Renal cortical epithelial cell (primary cell): ENCODE measurements around the gene CCNYL1. TPM values are rescaled to one million over a fixed set of nuclear protein-coding genes. Genes with fewer than 3 reads are reported as not detected.
A peak's percentile ranks its signal among the peaks of the same experiment; 100 is the strongest.
"Not testable (repeated sequence)": the region's sequence is repeated elsewhere in the genome, so short reads cannot be mapped to it uniquely, and the experiment has no call there.

Source experiments
- DNase-seq: peaks from one replicate; pipeline ENCODE4 v3.0.0-alpha.2; 2011; ENCODE audit warnings: low read depth
- total RNA-seq: library from RNA; depleted of rRNA; stranded (reverse); fragments of >200 nt; gene quantifications from 2 replicates; pipeline ENCODE4 v1.2.3, GENCODE V29; 2014

Gene CCNYL1
- 16.8 and 22.8 TPM in 2 replicates for total RNA-seq

GRCh38 chr2:207710814-207711740 lies at the start of gene CCNYL1:
Gene CCNYL1 (plus strand): TSS chr2:207711640. CDS start chr2:207711897, 257 bp downstream.
- DNase-seq, result peak; percentile 96

- peak; percentile 12 for DNase-seq
Measured at GRCh38 chr2:207662203-207662602, 49.2 kb upstream of the CCNYL1 start.

GRCh38 chr2:207663870-207664545 lies 47.4 kb upstream of the CCNYL1 start:
- DNase-seq, result no peak

GRCh38 chr2:207670887-207671286 lies 40.6 kb upstream of the CCNYL1 start:
- DNase-seq, result no peak

- no peak for DNase-seq
Measured at GRCh38 chr2:207673431-207673830, 38.0 kb upstream of the CCNYL1 start.

- DNase-seq, result no peak
Measured at GRCh38 chr2:207674266-207674774, 37.1 kb upstream of the CCNYL1 start.

- DNase-seq, result no peak
Measured at GRCh38 chr2:207674826-207675225, 36.6 kb upstream of the CCNYL1 start.

- DNase-seq, result peak; percentile 86
Measured at GRCh38 chr2:207676827-207677354, 34.5 kb upstream of the CCNYL1 start.

GRCh38 chr2:207681431-207681830 lies 30.0 kb upstream of the CCNYL1 start:
- no peak for DNase-seq

- DNase-seq, result no peak
Measured at GRCh38 chr2:207682557-207682956, 28.9 kb upstream of the CCNYL1 start.

- DNase-seq, result no peak
Measured at GRCh38 chr2:207683438-207683837, 28.0 kb upstream of the CCNYL1 start.

- peak; percentile 94 for DNase-seq
Measured at GRCh38 chr2:207683879-207684627, 27.4 kb upstream of the CCNYL1 start.

- no peak for DNase-seq
Measured at GRCh38 chr2:207686812-207687211, 24.6 kb upstream of the CCNYL1 start.

GRCh38 chr2:207688597-207688996 lies 22.8 kb upstream of the CCNYL1 start:
- no peak for DNase-seq

- DNase-seq, result not testable (repeated sequence)
Measured at GRCh38 chr2:207690845-207691461, 20.5 kb upstream of the CCNYL1 start.

- DNase-seq, result no peak
Measured at GRCh38 chr2:207692206-207693065, 19.0 kb upstream of the CCNYL1 start.

GRCh38 chr2:207693641-207694249 lies 17.7 kb upstream of the CCNYL1 start:
- no peak for DNase-seq

- no peak for DNase-seq
Measured at GRCh38 chr2:207694811-207695281, 16.6 kb upstream of the CCNYL1 start.

GRCh38 chr2:207695293-207695692 lies 16.1 kb upstream of the CCNYL1 start:
- no peak for DNase-seq

- not testable (repeated sequence) for DNase-seq
Measured at GRCh38 chr2:207696911-207697310, 14.5 kb upstream of the CCNYL1 start.
